NCI-H2227 (cell line): Measurements from ENCODE around the gene GHR.
"Not testable (repeated sequence)": the region's sequence is repeated elsewhere in the genome, so short reads cannot be mapped to it uniquely, and the experiment has no call there.

ENCODE experiments used
- DNase-seq: peaks from one replicate; lab custom pipeline; 2025; ENCODE audit not compliant: unreplicated experiment; lab: John Stamatoyannopoulos, UW

Gene GHR

GRCh38 chr5:42566652-42567295 is 143.5 kb downstream of the GHR start:
- no peak for DNase-seq

GRCh38 chr5:42569325-42569724 is 146.1 kb downstream of the GHR start:
- no peak for DNase-seq

GRCh38 chr5:42569953-42570548 is 146.8 kb downstream of the GHR start:
- no peak for DNase-seq

- no peak for DNase-seq
Measured at GRCh38 chr5:42570966-42571960, 148.0 kb downstream of the GHR start.

- DNase-seq, result no peak
Measured at GRCh38 chr5:42572313-42572712, 149.1 kb downstream of the GHR start.

GRCh38 chr5:42573386-42573785 is 150.1 kb downstream of the GHR start:
- no peak for DNase-seq

GRCh38 chr5:42575914-42576313 is 152.7 kb downstream of the GHR start:
- not testable (repeated sequence) for DNase-seq

- DNase-seq, result not testable (repeated sequence)
Measured at GRCh38 chr5:42578901-42579300, 155.7 kb downstream of the GHR start.

GRCh38 chr5:42579320-42579719 is 156.1 kb downstream of the GHR start:
- no peak for DNase-seq

GRCh38 chr5:42581845-42582244 is 158.6 kb downstream of the GHR start:
- DNase-seq, result no peak

- no peak for DNase-seq
Measured at GRCh38 chr5:42582723-42583122, 159.5 kb downstream of the GHR start.

GRCh38 chr5:42583322-42583721 is 160.1 kb downstream of the GHR start:
- peak; percentile 52 for DNase-seq

- no peak for DNase-seq
Measured at GRCh38 chr5:42586625-42587024, 163.4 kb downstream of the GHR start.

- DNase-seq, result no peak
Measured at GRCh38 chr5:42587096-42587723, 164.0 kb downstream of the GHR start.

GRCh38 chr5:42590566-42590965 is 167.3 kb downstream of the GHR start:
- DNase-seq, result no peak

GRCh38 chr5:42591015-42591414 is 167.8 kb downstream of the GHR start:
- no peak for DNase-seq

- DNase-seq, result no peak
Measured at GRCh38 chr5:42592401-42593140, 169.3 kb downstream of the GHR start.

GRCh38 chr5:42593591-42593990 is 170.4 kb downstream of the GHR start:
- DNase-seq, result no peak

- no peak for DNase-seq
Measured at GRCh38 chr5:42595597-42595996, 172.4 kb downstream of the GHR start.

GRCh38 chr5:42596817-42597216 is 173.6 kb downstream of the GHR start:
- no peak for DNase-seq
